ENCODE results near the gene KLHL11. TPM values are rescaled to one million over a fixed set of nuclear protein-coding genes. Genes with fewer than 3 reads are reported as not detected.
A peak's percentile ranks its signal among the peaks of the same experiment; 100 is the strongest.

The KLHL11 gene
- total RNA-seq, 1 experiment from 2014 or later: 16.8 TPM

DNA sequence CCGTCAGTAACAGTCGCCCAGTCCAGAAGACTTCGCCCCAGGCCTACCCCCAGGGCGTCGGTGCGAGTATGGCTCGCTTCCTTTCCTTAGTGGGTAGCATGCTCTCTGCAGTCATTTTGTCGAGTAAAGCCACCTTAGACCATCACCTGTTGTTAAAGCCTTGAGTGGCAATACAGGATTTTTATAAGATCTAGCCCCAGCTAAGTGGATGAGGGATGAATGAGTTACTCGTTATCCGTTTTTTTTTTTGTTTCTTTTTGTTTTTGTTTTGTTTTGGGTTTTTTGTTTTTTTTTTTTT, 322 bp upstream of the KLHL11 start:
- Histone ChIP-seq H3K27ac (ENCODE audit: insufficient read length, low read depth, low read length) (no peak overlapping the region), H3T11ph (ENCODE audit: low read length) (no peak overlapping the region), H3K56ac (ENCODE audit: insufficient read length, low read depth, low read length) (no peak overlapping the region), H4K8ac (replicated peaks; ENCODE audit: insufficient read length, low read depth, low read length) (no peak overlapping the region), H4K5ac (ENCODE audit: insufficient read length, low read depth, low read length) (no peak overlapping the region), H3K9ac (ENCODE audit: extremely low read depth, insufficient read length, low read length) (no peak overlapping the region), H3K18ac (ENCODE audit: insufficient read length, low read depth, low read length) (no peak overlapping the region), H2BK20ac (ENCODE audit: low read depth, low read length, poor library complexity, severe bottlenecking) (no peak overlapping the region), H4K20me1 (ENCODE audit: control insufficient read depth, insufficient read depth, insufficient read length) (no peaks in the 10 kb centered on the region), H3K4me2 (ENCODE audit: insufficient read depth, insufficient read length, low read length) (peak overlapping the region; percentile 99), H2BK5ac (ENCODE audit: insufficient read length, low read length) (no peak overlapping the region), H2BK15ac (ENCODE audit: low read depth, low read length) (no peak overlapping the region), H3K23me2 (ENCODE audit: insufficient read length, low read depth, low read length, poor library complexity, severe bottlenecking) (peaks cover 18% of the 10 kb centered on the region), H3K9me3 (ENCODE audit: control insufficient read depth, low read depth, low read length) (no peaks in the 10 kb centered on the region), H3K27me3 (ENCODE audit: insufficient read depth, low read length) (no peaks in the 10 kb centered on the region), H2BK120ac (ENCODE audit: low read depth, low read length, poor library complexity, severe bottlenecking) (no peak overlapping the region), H2AFZ (ENCODE audit: low read length) (no peak overlapping the region), H3K4ac (ENCODE audit: low read depth, low read length) (no peak overlapping the region), H2BK12ac (ENCODE audit: insufficient read length, low read depth, low read length) (no peak overlapping the region), H2AK5ac (ENCODE audit: insufficient read length, low read length) (no peak overlapping the region), H3K23ac (ENCODE audit: insufficient read length, low read depth, low read length) (no peak overlapping the region), H3K79me1 (ENCODE audit: insufficient read depth, low read depth, low read length, poor library complexity, severe bottlenecking) (no peaks in the 10 kb centered on the region), H4K91ac (ENCODE audit: insufficient read length, low read depth, low read length) (no peak overlapping the region), H3K14ac (ENCODE audit: insufficient read depth, low read length) (no peak overlapping the region), H3K79me2 (ENCODE audit: insufficient read depth, low read length) (peaks cover 11% of the 10 kb centered on the region; the same call in 1 of the 2 replicates), H3K4me1 (ENCODE audit: insufficient read depth, low read length) (peaks cover 3% of the 10 kb centered on the region; the same call in 1 of the 2 replicates)
- Mint-ChIP-seq H3K4me3 (no peak overlapping the region; a peak in 3 of 5 replicates), H3K36me3 (ENCODE audit: insufficient read depth in 1 of 3, low read depth in 3 of 3) (peaks cover 25 to 42% (median 41%) of the 10 kb centered on the region in 3 experiments; a peak in 6 of 7 replicates), H3K9me3 (no peaks in the 10 kb centered on the region), H3K27ac (peak overlapping the region; percentile 66 to 92 (median 83); a peak in 5 of 7 replicates), H3K4me1 (peaks cover 15% of the 10 kb centered on the region in 2 experiments), H3K27me3 (ENCODE audit: low read depth) (no peaks in the 10 kb centered on the region)
- WGBS (ENCODE audit: extremely low coverage, insufficient read length, low lambda C conversion rate): no CpG with 5 or more reads among the region's 10 CpGs
- no peak for DNase-seq
- TF ChIP-seq, protein P1, sequence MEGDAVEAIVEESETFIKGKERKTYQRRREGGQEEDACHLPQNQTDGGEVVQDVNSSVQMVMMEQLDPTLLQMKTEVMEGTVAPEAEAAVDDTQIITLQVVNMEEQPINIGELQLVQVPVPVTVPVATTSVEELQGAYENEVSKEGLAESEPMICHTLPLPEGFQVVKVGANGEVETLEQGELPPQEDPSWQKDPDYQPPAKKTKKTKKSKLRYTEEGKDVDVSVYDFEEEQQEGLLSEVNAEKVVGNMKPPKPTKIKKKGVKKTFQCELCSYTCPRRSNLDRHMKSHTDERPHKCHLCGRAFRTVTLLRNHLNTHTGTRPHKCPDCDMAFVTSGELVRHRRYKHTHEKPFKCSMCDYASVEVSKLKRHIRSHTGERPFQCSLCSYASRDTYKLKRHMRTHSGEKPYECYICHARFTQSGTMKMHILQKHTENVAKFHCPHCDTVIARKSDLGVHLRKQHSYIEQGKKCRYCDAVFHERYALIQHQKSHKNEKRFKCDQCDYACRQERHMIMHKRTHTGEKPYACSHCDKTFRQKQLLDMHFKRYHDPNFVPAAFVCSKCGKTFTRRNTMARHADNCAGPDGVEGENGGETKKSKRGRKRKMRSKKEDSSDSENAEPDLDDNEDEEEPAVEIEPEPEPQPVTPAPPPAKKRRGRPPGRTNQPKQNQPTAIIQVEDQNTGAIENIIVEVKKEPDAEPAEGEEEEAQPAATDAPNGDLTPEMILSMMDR (conservative IDR thresholded peaks at IDR 0.05): no peak
